ENCODE data around the gene TOMM22. TPM values are rescaled to one million over a fixed set of nuclear protein-coding genes. Genes with fewer than 3 reads are reported as not detected.

Gene TOMM22
- total RNA-seq, 1 donor from 2014 or later = 91.6 TPM

DNA sequence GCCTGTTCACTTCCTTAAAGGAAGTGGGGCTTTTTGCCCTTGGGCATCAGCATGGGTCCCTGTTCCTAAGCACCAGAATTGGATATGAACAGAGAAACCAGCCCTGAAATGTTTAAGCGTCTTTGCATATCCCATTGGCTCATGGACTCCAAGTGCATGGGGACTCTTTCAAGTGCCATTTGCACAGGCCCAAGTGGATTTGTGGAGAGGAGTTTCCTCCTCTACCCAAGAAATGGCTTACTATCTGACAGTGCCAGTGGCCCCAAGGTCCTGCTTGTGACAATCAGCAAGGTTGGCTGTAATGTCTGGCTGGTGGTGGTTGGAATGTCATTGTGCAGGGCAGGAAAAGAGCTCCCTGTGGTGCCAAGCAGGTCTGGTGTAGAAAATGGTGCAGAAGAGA lies 4.0 kb downstream of the TOMM22 start:
- Mint-ChIP-seq H3K4me1 (ENCODE audit: unreplicated experiment) (peaks cover 9% of the 10 kb centered on the region), H3K9me3 (no peaks in the 10 kb centered on the region), H3K4me3 (peak overlapping the region; percentile 25), H3K27ac (no peak overlapping the region), H3K36me3 (peaks cover 36% of the 10 kb centered on the region), H3K27me3 (no peaks in the 10 kb centered on the region)
- TF ChIP-seq, protein P1, sequence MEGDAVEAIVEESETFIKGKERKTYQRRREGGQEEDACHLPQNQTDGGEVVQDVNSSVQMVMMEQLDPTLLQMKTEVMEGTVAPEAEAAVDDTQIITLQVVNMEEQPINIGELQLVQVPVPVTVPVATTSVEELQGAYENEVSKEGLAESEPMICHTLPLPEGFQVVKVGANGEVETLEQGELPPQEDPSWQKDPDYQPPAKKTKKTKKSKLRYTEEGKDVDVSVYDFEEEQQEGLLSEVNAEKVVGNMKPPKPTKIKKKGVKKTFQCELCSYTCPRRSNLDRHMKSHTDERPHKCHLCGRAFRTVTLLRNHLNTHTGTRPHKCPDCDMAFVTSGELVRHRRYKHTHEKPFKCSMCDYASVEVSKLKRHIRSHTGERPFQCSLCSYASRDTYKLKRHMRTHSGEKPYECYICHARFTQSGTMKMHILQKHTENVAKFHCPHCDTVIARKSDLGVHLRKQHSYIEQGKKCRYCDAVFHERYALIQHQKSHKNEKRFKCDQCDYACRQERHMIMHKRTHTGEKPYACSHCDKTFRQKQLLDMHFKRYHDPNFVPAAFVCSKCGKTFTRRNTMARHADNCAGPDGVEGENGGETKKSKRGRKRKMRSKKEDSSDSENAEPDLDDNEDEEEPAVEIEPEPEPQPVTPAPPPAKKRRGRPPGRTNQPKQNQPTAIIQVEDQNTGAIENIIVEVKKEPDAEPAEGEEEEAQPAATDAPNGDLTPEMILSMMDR (conservative IDR thresholded peaks at IDR 0.05) = no peak
- no peak for DNase-seq (ENCODE audit: extremely low spot score, unreplicated experiment)

DNA sequence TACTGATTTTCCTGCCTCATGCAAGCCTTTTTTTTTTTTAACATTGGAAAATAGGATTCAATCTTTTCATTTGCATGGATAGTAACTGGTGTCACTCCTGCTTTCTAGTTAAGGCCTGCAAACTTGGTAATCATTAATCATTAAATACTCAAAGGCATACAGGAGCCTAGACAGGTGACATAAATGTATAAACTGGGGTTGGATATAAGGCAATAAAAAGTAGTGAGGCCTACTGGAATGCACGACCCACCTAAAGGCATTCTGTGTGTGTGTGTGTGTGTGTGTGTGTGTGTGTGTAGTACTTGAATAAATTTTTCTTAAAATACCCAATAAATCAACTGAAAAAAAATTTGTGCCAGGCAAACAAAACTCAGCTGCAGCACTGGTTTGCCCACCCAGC lies 7.9 kb downstream of the TOMM22 start:
- H3K4me3 Mint-ChIP-seq = no peak overlapping the region
- peaks cover 4% of the 10 kb centered on the region for H3K4me1 Mint-ChIP-seq (ENCODE audit: unreplicated experiment)

DNA sequence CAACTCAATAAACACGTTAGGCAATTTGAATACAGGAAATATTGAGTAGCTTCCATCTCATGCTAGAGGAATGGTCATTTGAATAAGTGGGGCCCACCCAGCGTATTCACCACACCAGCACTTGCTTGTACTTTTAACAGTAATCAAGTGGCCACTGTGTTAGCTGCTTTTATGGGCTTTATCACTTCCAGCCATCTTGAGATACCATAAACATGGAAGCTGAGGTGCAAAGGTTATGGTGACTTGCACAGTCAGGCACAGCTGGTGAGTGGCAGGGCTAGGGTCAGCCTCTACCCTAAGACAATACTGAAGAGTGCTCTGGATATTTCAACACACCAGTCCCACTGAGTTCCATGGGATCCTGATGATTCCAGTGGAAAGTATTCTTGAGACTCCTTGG lies 12.3 kb downstream of the TOMM22 start:
- DNase-seq (ENCODE audit: extremely low spot score, unreplicated experiment) = no peak
- no peak overlapping the region for H3K4me3 Mint-ChIP-seq
- peak overlapping the region; percentile 92 for H3K27ac Mint-ChIP-seq
- H3K36me3 Mint-ChIP-seq = peaks cover 31% of the 10 kb centered on the region
- H3K27me3 Mint-ChIP-seq = no peaks in the 10 kb centered on the region
- no peaks in the 10 kb centered on the region for H3K9me3 Mint-ChIP-seq
- TF ChIP-seq, protein P1 (conservative IDR thresholded peaks at IDR 0.05) = no peak
- H3K4me1 Mint-ChIP-seq (ENCODE audit: unreplicated experiment) = peaks cover 37% of the 10 kb centered on the region

More for the DNA sequence above, 7.9 kb downstream of the TOMM22 start:
- Mint-ChIP-seq H3K36me3 (peaks cover 21% of the 10 kb centered on the region), H3K27me3 (no peaks in the 10 kb centered on the region), H3K27ac (no peak overlapping the region), H3K9me3 (no peaks in the 10 kb centered on the region)
- TF ChIP-seq, protein P1 (conservative IDR thresholded peaks at IDR 0.05) = no peak
- DNase-seq (ENCODE audit: extremely low spot score, unreplicated experiment) = no peak

GRCh38 chr22:38694940-38695339 lies 13.2 kb downstream of the TOMM22 start:
- no peaks in the 10 kb centered on the region for H3K27me3 Mint-ChIP-seq
- DNase-seq (ENCODE audit: extremely low spot score, unreplicated experiment) = no peak
- H3K27ac Mint-ChIP-seq = peak overlapping the region; percentile 92
- peaks cover 26% of the 10 kb centered on the region for H3K36me3 Mint-ChIP-seq
- TF ChIP-seq, protein P1 (conservative IDR thresholded peaks at IDR 0.05) = no peak
- H3K4me3 Mint-ChIP-seq = peak overlapping the region; percentile 47
- no peaks in the 10 kb centered on the region for H3K9me3 Mint-ChIP-seq
- H3K4me1 Mint-ChIP-seq (ENCODE audit: unreplicated experiment) = peaks cover 45% of the 10 kb centered on the region

DNA sequence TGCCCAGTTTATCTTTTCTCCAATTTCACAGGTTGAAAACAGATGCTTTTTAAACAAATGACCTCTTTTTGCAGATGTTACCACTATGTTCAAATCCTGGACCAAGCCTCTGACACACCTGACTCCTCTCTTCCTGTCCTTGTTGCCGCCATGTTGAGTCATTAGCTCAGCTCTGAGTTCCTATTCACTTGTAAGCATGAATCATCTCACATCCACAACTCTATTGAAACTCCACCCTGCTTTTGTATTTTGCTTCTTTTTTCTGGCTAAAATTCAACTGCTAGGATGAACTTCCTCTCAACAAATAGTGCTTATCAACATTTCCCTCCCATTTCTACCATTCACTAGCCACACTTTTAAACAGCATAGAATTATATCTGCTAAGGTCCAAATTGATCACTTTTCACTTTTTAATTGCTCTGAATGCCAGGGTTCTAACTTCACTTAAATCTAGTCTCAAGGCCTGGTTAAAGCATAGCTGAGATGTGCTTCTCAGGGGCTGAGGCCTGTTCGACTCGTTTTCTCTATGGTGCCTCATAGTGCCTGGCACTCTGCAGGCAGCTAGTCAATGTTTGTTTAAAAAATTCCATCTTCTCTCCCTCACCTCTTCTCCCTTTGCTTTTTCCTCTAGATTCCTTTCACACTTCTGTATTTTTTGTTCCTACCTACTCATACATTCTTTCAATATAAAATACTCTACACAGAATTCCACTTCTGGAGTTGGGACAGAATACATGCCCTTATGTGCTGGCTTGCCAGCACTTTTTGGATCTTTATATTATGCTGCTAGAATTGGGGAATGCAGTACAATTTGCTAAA lies 15.1 kb downstream of the TOMM22 start:
- Mint-ChIP-seq H3K27ac (peak overlapping the region; percentile 98), H3K36me3 (peaks cover 23% of the 10 kb centered on the region), H3K4me1 (ENCODE audit: unreplicated experiment) (peaks cover 51% of the 10 kb centered on the region), H3K9me3 (no peaks in the 10 kb centered on the region), H3K27me3 (peaks cover 6% of the 10 kb centered on the region), H3K4me3 (peak overlapping the region; percentile 91)
- no peak for DNase-seq (ENCODE audit: extremely low spot score, unreplicated experiment)
- TF ChIP-seq, protein P1 (conservative IDR thresholded peaks at IDR 0.05) = no peak

Measured in type B pancreatic cell (in vitro differentiated cells).